ENCODE results near the gene KCND3.

Gene KCND3

DNA sequence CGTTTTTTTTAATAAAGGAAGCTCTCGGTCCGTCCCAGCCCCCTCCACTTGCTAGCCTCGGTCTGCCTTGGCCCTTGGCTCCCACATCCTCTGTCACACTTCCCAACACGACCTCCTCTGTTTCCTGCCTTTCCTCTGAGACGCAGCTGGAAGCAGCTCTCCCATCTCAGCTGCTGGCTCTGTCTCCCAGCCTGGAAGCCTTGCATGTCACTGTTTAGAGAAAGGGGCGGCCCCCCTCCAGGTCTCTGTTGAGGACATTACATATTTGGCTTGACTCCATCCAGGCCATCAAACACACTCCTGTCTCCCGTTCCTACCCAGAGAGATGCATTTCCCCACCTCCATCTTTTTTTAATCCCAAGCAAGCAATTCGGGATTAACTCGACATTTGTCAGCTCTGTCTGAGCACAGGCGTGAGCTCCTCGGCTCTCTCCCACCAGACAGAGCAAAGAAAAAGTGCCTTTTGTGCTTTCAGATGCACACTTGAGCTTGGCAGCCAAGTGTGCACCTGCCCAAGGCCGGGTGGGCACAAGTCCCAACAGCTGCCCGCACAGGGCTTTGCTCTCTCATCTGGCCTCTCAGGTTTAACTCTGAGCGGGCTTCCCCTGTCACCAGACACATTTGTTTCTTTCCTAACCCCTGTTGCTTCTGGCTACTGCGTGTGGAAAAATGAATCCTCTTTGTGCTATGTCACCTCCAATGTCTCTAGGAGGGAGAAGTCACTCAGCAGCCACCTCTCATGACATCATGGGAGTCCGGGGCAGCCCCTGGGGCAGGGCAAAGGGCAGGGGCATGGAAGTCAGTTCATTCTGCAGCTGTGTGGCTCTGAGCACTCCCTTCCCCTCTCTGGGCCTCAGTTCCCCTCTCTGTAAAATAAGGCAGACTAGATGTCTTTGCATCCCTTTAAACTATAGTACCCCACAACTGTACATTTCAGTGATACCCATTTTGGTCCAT is 108.3 kb downstream of the KCND3 start:
- no peak for TF ChIP-seq ZNF274 (IDR thresholded peaks at IDR 0.05; ENCODE audit: low read depth, low read length)
- no peak overlapping the region for H3K4me3 ChIP-seq (ENCODE audit: low read length)

GRCh38 chr1:111879081-111879480 is 110.4 kb downstream of the KCND3 start:
- H3K4me3 ChIP-seq (ENCODE audit: low read length), result no peak overlapping the region
- no peak for TF ChIP-seq ZNF274 (IDR thresholded peaks at IDR 0.05; ENCODE audit: low read depth, low read length)

GRCh38 chr1:111878649-111879048 is 110.8 kb downstream of the KCND3 start:
- no peak for TF ChIP-seq ZNF274 (IDR thresholded peaks at IDR 0.05; ENCODE audit: low read depth, low read length)
- H3K4me3 ChIP-seq (ENCODE audit: low read length), result no peak overlapping the region

- TF ChIP-seq ZNF274 (IDR thresholded peaks at IDR 0.05; ENCODE audit: low read depth, low read length), result no peak
- H3K4me3 ChIP-seq (ENCODE audit: low read length), result no peak overlapping the region
These were observed 111.4 kb downstream of the KCND3 start for GRCh38 chr1:111878091-111878490.

DNA sequence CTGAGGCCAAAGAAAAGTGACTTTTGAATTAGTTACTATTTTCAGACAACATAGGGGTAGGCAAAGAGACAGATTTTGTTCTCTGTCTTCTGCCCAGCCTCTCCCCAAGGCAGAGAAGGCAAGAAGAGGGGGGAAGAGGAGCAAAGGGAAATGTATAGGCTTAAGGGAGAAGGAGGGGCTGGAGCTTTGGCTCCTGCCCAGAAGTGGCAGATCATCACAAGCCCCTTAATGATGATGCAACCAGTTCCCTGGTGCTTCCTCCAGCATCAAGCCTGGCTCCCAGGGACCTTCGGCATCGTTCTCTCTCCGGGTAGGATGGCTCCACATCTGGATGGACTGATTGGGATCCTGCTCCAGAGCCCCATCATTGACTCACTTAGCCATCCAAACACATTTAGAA is 112.8 kb downstream of the KCND3 start:
- H3K4me3 ChIP-seq (ENCODE audit: low read length), result no peak overlapping the region

DNA sequence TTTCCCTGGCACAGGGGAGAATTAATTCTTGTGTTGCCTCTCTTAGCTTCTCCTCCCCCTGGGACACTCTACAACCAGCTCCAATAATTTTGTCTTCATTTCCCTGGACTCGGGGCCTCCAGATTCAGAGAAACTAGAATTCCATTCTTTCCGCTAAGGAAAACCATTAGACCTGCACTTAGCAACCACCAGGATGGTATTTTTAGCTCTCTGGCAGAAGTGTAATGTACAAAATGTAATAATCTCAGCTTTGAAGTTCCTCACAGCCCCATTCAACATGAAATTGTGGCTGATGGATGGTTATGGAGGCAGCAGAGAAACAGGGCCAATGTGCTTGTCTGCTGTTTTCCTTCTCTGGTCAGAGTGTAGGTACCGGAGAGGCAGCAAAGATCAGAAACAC is 113.8 kb downstream of the KCND3 start:
- no peak overlapping the region for H3K4me3 ChIP-seq (ENCODE audit: low read length)
- TF ChIP-seq ZNF274 (IDR thresholded peaks at IDR 0.05; ENCODE audit: low read depth, low read length), result no peak

More for the DNA sequence above, 112.8 kb downstream of the KCND3 start:
- no peak for TF ChIP-seq ZNF274 (IDR thresholded peaks at IDR 0.05; ENCODE audit: low read depth, low read length)

- no peak for TF ChIP-seq ZNF274 (IDR thresholded peaks at IDR 0.05; ENCODE audit: low read depth, low read length)
- H3K4me3 ChIP-seq (ENCODE audit: low read length), result no peak overlapping the region
These were observed 115.9 kb downstream of the KCND3 start for GRCh38 chr1:111873460-111874030.

DNA sequence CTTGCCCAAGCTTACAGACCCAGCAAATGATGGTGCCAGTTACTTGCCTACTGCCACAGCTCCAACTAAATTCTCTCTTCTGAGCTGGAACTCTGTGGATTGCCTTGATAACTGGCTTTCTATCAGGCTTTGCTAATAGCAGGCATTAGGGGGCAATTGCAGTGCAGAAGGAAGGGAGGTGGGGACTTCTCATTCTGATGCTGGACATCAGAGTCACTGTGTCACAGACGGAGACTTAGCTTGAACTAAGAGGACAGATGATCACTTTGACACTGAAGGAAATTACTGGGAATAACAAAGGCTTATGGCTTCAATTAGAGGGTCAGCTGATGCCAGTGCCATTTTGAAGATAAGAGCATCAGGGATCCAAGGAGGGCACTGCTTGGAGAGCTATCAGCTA is 119.3 kb downstream of the KCND3 start:
- no peak overlapping the region for H3K4me3 ChIP-seq (ENCODE audit: low read length)
- no peak for TF ChIP-seq ZNF274 (IDR thresholded peaks at IDR 0.05; ENCODE audit: low read depth, low read length)

DNA sequence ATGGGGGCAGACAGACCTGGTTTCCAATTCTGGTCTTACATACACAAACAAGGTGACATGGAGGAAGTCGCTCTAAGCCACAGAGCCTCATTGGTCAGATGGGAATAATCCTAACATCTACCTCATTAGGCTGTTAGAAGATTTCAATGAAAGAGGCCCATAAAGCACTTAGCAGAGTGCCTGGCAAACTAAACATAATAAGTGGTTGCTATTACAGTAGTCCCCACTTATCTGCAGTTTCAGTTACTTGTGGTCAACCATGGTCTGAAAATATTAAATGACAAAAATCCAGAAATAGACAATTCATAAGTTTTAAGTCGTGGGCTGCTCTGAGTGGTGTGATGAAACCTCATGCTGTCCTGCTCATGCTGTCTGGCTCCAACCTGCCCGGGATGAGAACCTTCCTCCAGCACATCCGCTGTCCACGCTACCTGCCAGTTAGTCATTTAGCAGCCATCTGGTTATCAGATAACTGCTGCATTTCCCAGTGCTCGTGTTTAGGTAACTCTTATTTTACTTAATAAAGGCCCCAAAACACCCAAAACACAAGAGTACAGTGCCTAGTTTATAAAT is 121.5 kb downstream of the KCND3 start:
- H3K4me3 ChIP-seq (ENCODE audit: low read length), result no peak overlapping the region
- no peak for TF ChIP-seq ZNF274 (IDR thresholded peaks at IDR 0.05; ENCODE audit: low read depth, low read length)

DNA sequence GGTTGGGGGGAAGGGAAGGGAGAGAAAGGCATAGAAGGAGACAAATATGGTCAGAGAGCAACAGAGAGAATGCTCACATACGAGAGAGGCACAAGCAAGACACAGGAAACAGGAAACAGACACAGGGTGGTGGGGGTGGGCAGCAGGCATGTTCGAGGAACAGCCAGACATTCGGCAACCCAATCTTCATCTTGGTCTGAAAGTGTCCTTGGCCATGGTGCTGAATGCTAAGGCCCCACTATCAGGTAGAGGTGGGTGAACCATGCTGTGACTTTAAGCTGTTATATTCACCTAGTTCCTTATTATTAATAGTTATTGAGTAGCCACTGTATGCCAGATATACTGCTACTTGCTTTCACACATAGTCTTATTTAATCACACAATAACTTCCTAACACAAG is 124.6 kb downstream of the KCND3 start:
- TF ChIP-seq ZNF274 (IDR thresholded peaks at IDR 0.05; ENCODE audit: low read depth, low read length), result no peak

GRCh38 chr1:111863401-111863800 is 126.1 kb downstream of the KCND3 start:
- TF ChIP-seq ZNF274 (IDR thresholded peaks at IDR 0.05; ENCODE audit: low read depth, low read length), result no peak
- no peak overlapping the region for H3K4me3 ChIP-seq (ENCODE audit: low read length)

More for the DNA sequence above, 124.6 kb downstream of the KCND3 start:
- H3K4me3 ChIP-seq (ENCODE audit: low read length), result no peak overlapping the region

GRCh38 chr1:111862599-111862998 is 126.9 kb downstream of the KCND3 start:
- no peak for TF ChIP-seq ZNF274 (IDR thresholded peaks at IDR 0.05; ENCODE audit: low read depth, low read length)
- H3K4me3 ChIP-seq (ENCODE audit: low read length), result no peak overlapping the region

GRCh38 chr1:111861523-111861922 is 127.9 kb downstream of the KCND3 start:
- H3K4me3 ChIP-seq (ENCODE audit: low read length), result no peak overlapping the region
- no peak for TF ChIP-seq ZNF274 (IDR thresholded peaks at IDR 0.05; ENCODE audit: low read depth, low read length)

GRCh38 chr1:111857194-111857651 is 132.2 kb downstream of the KCND3 start:
- H3K4me3 ChIP-seq (ENCODE audit: low read length), result no peak overlapping the region
- TF ChIP-seq ZNF274 (IDR thresholded peaks at IDR 0.05; ENCODE audit: low read depth, low read length), result no peak

All from GM08714 (cell line).